Mesothelial cell of epicardium (in vitro differentiated cells): ENCODE results near the gene KCNK4. TPM values are rescaled to one million over a fixed set of nuclear protein-coding genes. Genes with fewer than 3 reads are reported as not detected.

Experiments used
- DNase-seq, 2 experiments: peaks; one replicate each; pipeline ENCODE4 v3.0.0; 2021; ENCODE audit warnings: low spot score in 2 of 2; ENCODE audit not compliant: unreplicated experiment in 2 of 2
- H3K27ac Mint-ChIP-seq: 2 replicates; pipeline ENCODE4 v1.8.0; 2021; ENCODE audit warnings: mixed read lengths
- H3K27me3 Mint-ChIP-seq: 2 replicates; pipeline ENCODE4 v1.8.0; 2021; ENCODE audit warnings: low read depth, mixed read lengths
- H3K36me3 Mint-ChIP-seq: 2 replicates; pipeline ENCODE4 v1.8.0; 2021; ENCODE audit warnings: mixed read lengths
- H3K4me1 Mint-ChIP-seq: 2 replicates; pipeline ENCODE4 v1.8.0; 2021; ENCODE audit warnings: mixed read lengths
- H3K4me3 Mint-ChIP-seq: 2 replicates; pipeline ENCODE4 v1.8.0; 2021; ENCODE audit warnings: mild to moderate bottlenecking, moderate library complexity, mixed read lengths
- H3K9me3 Mint-ChIP-seq: 2 replicates; pipeline ENCODE4 v1.8.0; 2021; ENCODE audit warnings: mixed read lengths
- total RNA-seq: library from RNA; stranded (reverse); gene quantifications from 3 replicates; pipeline ENCODE4 v1.2.1, GENCODE V29; 2021
- TF ChIP-seq, protein P1 (sequence below): fragments of 200-600 bp; sonication (generic); IDR thresholded peaks from one replicate; pipeline ENCODE4 v1.5.0; 2021; ENCODE audit warnings: antibody characterized with exemption; ENCODE audit not compliant: unreplicated experiment

Gene KCNK4
- total RNA-seq, 1 donor from 2014 or later = 0.58 TPM

DNA sequence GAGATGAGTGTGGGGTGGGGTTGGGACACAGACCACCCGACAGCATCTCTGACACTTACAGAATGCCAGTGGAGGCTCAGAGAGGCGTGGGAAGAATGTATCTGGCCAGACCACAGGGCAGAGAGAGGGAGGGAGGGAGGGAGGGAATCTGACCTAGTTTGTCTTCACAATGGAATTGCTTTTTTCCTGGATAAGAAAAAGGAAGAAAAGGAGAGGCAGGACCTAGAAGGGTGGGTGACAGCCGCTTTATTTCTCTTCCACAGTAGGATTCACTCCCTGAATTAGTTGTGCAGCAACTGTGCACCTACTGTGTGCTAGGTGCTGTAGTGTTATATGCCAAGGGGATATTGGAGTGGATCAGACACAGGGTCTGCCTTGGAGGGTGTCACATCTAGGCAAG is 3.7 kb downstream of the KCNK4 start:
- H3K27ac Mint-ChIP-seq = no peak overlapping the region
- H3K27me3 Mint-ChIP-seq = peaks cover 92% of the 10 kb centered on the region
- H3K4me1 Mint-ChIP-seq = peaks cover 8% of the 10 kb centered on the region
- no peak overlapping the region for H3K4me3 Mint-ChIP-seq
- H3K9me3 Mint-ChIP-seq = no peaks in the 10 kb centered on the region
- TF ChIP-seq, protein P1, sequence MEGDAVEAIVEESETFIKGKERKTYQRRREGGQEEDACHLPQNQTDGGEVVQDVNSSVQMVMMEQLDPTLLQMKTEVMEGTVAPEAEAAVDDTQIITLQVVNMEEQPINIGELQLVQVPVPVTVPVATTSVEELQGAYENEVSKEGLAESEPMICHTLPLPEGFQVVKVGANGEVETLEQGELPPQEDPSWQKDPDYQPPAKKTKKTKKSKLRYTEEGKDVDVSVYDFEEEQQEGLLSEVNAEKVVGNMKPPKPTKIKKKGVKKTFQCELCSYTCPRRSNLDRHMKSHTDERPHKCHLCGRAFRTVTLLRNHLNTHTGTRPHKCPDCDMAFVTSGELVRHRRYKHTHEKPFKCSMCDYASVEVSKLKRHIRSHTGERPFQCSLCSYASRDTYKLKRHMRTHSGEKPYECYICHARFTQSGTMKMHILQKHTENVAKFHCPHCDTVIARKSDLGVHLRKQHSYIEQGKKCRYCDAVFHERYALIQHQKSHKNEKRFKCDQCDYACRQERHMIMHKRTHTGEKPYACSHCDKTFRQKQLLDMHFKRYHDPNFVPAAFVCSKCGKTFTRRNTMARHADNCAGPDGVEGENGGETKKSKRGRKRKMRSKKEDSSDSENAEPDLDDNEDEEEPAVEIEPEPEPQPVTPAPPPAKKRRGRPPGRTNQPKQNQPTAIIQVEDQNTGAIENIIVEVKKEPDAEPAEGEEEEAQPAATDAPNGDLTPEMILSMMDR = no peak
- no peak for DNase-seq
- H3K36me3 Mint-ChIP-seq = no peaks in the 10 kb centered on the region

DNA sequence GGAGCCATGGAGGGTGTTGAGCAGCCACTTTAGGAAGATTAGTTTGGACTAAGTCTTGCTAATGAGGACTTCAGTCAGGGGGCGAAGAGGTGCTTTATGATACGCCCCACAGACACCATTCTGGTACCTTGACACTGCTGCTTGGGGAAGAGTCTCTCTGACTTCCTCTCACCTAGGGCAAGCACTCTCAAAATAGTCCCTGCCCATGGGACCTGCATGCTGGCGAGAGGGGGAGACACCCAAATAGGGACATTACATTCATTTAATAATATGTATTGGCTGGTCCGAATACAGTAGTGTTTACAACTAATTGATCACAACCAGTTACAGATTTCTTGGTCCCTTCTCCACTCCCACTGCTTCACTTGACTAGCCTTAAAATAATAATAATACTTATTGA is 4.7 kb downstream of the KCNK4 start:
- Mint-ChIP-seq H3K27ac (no peak overlapping the region), H3K9me3 (no peaks in the 10 kb centered on the region), H3K27me3 (peaks cover 92% of the 10 kb centered on the region), H3K4me3 (no peak overlapping the region), H3K36me3 (no peaks in the 10 kb centered on the region), H3K4me1 (peaks cover 12% of the 10 kb centered on the region)
- no peak for DNase-seq
- TF ChIP-seq, protein P1 = no peak

DNA sequence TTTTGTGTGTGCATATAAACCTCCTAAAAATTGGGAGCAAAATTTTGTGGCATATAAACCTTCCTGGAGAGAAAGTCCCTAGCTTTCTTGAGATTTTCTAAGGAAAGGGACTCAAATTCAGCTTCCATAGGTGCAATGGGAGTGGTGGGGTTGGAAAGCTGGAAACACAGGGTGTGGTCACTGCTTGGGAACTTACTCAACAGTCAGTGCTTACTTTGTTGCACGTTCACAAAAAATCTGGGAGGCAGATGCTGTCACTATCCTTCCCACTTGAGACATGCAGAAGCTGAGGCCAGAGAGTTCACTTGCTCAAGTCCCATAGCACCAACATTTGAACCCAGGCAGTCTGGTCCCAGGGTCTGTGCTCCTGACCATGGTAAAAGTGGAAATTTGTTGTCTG is 5.1 kb downstream of the KCNK4 start:
- DNase-seq = no peak
- TF ChIP-seq, protein P1 = no peak
- H3K4me3 Mint-ChIP-seq = no peak overlapping the region
- H3K27ac Mint-ChIP-seq = no peak overlapping the region
- no peaks in the 10 kb centered on the region for H3K9me3 Mint-ChIP-seq
- H3K36me3 Mint-ChIP-seq = no peaks in the 10 kb centered on the region
- peaks cover 13% of the 10 kb centered on the region for H3K4me1 Mint-ChIP-seq
- peaks cover 92% of the 10 kb centered on the region for H3K27me3 Mint-ChIP-seq

DNA sequence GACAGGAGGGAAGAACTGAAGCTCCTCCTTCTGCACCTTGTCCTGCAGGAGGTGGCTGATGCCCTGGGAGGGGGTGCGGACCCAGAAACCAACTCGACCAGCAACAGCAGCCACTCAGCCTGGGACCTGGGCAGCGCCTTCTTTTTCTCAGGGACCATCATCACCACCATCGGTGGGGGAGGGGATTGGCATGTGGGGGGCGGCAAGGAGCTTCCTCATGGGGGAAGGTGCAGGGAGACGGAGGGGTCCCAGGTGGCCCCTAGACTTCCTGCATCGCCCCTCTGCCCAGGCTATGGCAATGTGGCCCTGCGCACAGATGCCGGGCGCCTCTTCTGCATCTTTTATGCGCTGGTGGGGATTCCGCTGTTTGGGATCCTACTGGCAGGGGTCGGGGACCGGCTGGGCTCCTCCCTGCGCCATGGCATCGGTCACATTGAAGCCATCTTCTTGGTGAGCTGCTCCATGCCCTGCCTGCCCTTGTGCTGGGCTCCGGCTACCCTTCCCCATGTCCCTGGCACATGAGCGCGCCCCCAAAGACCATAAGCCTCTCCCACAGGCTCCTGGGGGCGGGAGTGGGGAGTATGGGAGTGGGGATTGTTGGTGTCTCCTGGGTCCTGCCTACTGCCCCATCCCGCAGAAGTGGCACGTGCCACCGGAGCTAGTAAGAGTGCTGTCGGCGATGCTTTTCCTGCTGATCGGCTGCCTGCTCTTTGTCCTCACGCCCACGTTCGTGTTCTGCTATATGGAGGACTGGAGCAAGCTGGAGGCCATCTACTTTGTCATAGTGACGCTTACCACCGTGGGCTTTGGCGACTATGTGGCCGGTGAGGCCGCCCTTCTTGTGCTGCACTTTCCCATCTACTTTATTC is 6.0 kb downstream of the KCNK4 start:
- Mint-ChIP-seq H3K27me3 (peaks cover 95% of the 10 kb centered on the region), H3K27ac (no peak overlapping the region), H3K4me3 (no peak overlapping the region), H3K9me3 (no peaks in the 10 kb centered on the region), H3K4me1 (peaks cover 13% of the 10 kb centered on the region), H3K36me3 (no peaks in the 10 kb centered on the region)
- TF ChIP-seq, protein P1 = no peak
- no peak for DNase-seq

DNA sequence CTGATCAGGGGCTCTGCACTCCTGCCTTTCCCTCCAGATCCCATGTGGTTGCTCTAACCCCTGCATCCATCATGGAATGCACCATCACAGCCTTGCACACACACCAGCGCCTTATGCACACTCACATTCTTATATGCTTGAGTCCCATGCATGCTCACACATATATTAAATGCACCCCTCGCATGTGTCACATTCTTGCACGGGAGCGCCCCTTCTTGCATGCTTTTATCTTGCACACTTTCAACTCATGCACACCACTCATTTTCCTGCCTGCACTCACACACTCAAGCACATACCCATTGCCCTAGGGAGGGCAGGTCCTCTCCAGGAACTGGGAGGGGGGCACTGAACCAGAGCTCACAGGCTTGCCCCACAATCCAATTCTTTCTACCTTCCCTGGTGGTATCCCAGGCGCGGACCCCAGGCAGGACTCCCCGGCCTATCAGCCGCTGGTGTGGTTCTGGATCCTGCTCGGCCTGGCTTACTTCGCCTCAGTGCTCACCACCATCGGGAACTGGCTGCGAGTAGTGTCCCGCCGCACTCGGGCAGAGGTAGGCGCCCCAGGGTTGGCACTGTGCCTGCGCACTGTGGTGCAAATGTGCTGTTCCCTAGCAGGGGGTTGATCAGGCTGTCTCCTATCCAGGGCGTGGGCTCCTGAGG is 6.7 kb downstream of the KCNK4 start:
- Mint-ChIP-seq H3K4me3 (no peak overlapping the region), H3K27ac (no peak overlapping the region), H3K27me3 (peaks cover 92% of the 10 kb centered on the region)

More for the DNA sequence above, 6.7 kb downstream of the KCNK4 start:
- DNase-seq = no peak
- H3K4me1 Mint-ChIP-seq = peaks cover 11% of the 10 kb centered on the region
- TF ChIP-seq, protein P1 = no peak
- no peaks in the 10 kb centered on the region for H3K36me3 Mint-ChIP-seq
- H3K9me3 Mint-ChIP-seq = no peaks in the 10 kb centered on the region
